HepG2 (cell line): ENCODE results near the gene SLC22A23. TPM values are rescaled to one million over a fixed set of nuclear protein-coding genes. Genes with fewer than 3 reads are reported as not detected.

Experiments used
- AFF4 ChIP-seq: sonication (generic); formaldehyde crosslinking; IDR thresholded peaks from 2 replicates; pipeline ENCODE4 v1.4.0; 2020; ENCODE audit warnings: missing genetic modification reagents
- AKAP8 ChIP-seq: sonication (generic); formaldehyde crosslinking; IDR thresholded peaks from 2 replicates; pipeline ENCODE4 v1.5.1; 2020; ENCODE audit warnings: mild to moderate bottlenecking, missing genetic modification reagents
- ARHGAP35 ChIP-seq: sonication (generic); formaldehyde crosslinking; IDR thresholded peaks from 2 replicates; pipeline ENCODE4 v1.9.0; 2022; ENCODE audit warnings: mild to moderate bottlenecking, inconsistent platforms, moderate library complexity, missing genetic modification reagents, borderline replicate concordance
- CEBPZ ChIP-seq: IDR thresholded peaks from 2 replicates; pipeline ENCODE4 v1.6.1; 2012; ENCODE audit warnings: low read length, improper control_type of control experiment
- FOXP4 ChIP-seq: sonication (generic); formaldehyde crosslinking; IDR thresholded peaks from 2 replicates; pipeline ENCODE4 v1.4.0; 2020; ENCODE audit warnings: missing genetic modification reagents
- KDM4B ChIP-seq: sonication (generic); formaldehyde crosslinking; IDR thresholded peaks from 2 replicates; pipeline ENCODE4 v1.4.0; 2020; ENCODE audit warnings: missing genetic modification reagents
- MAFG ChIP-seq: sonication (generic); formaldehyde crosslinking; IDR thresholded peaks from 2 replicates; pipeline ENCODE4 v1.5.1; 2020; ENCODE audit warnings: mild to moderate bottlenecking, missing genetic modification reagents
- PREB ChIP-seq: sonication (generic); formaldehyde crosslinking; IDR thresholded peaks from 2 replicates; pipeline ENCODE4 v1.4.0; 2020; ENCODE audit warnings: missing genetic modification reagents
- TEAD3 ChIP-seq: optimal IDR thresholded peaks from 2 replicates; pipeline ENCODE3; 2016; ENCODE audit warnings: borderline replicate concordance
- TFE3 ChIP-seq: IDR thresholded peaks from 2 replicates; pipeline ENCODE4 v1.6.1; 2016
- ZNF18 ChIP-seq: sonication (generic); formaldehyde crosslinking; IDR thresholded peaks from 2 replicates; pipeline ENCODE4 v1.8.0; 2022; ENCODE audit warnings: mild to moderate bottlenecking, missing genetic modification reagents; ENCODE audit not compliant: insufficient replicate concordance
- ZNF574 ChIP-seq: sonication (generic); formaldehyde crosslinking; IDR thresholded peaks from 2 replicates; pipeline ENCODE4 v1.4.0; 2020; ENCODE audit warnings: missing genetic modification reagents
- polyA plus RNA-seq, 8 experiments: library from polyadenylated mRNA; depleted of rRNA in 3 of 8; stranded (reverse) in 7 of 8; unstranded in 1 of 8; fragments of >200 nt; fragmentation: Illumina TruSeq in 4 of 8; extraction: Trizol in 4 of 8; gene quantifications; 2 replicates each; pipeline versions ENCODE4 v1.2.1 to v1.2.3, GENCODE V29; 2011 to 2016; ENCODE audit warnings: low read depth in 4 of 8, missing spikeins in 1 of 8, mixed read lengths in 1 of 8; ENCODE audit not compliant: insufficient read depth in 1 of 8
- total RNA-seq, 5 experiments: library from RNA; depleted of rRNA; stranded (reverse); fragments of >200 nt; fragmentation: Illumina TruSeq; extraction: Trizol; gene quantifications; 2 replicates each; pipeline ENCODE4 v1.2.3, GENCODE V29; 2016; ENCODE audit warnings: low read depth in 1 of 5

The SLC22A23 gene
- total and polyA plus RNA-seq, 2 of the 13 experiments (the other 11 are each of a cell fraction or from before 2014, with no cell fraction given), result 11.8 to 17.5 TPM

GRCh38 chr6:3259491-3259958, 197.3 kb downstream of the SLC22A23 start (continued):
- TF ChIP-seq TFE3 (CRISPR knock-in tag) (0 out of 2 replicates have a peak, but pooled peaks have one; percentile 26), CEBPZ (no peak), FOXP4 (CRISPR knock-in tag) (no peak), AFF4 (CRISPR knock-in tag) (no peak), ZNF18 (CRISPR knock-in tag) (no peak), KDM4B (CRISPR knock-in tag) (no peak), AKAP8 (CRISPR knock-in tag) (no peak), ZNF574 (CRISPR knock-in tag) (no peak), TEAD3 (CRISPR knock-in tag) (peak; percentile 8), PREB (CRISPR knock-in tag) (no peak), ARHGAP35 (0 out of 2 replicates have a peak, but pooled peaks have one; percentile 58), MAFG (no peak)
